GM18526 (cell line): Measurements from ENCODE around the gene ERG.

Experiments used
- POLR2A ChIP-seq: IDR thresholded peaks from 3 replicates; pipeline ENCODE4 v1.6.1; 2011; ENCODE audit not compliant: insufficient read length; ENCODE audit errors: extremely low read depth

The ERG gene

DNA sequence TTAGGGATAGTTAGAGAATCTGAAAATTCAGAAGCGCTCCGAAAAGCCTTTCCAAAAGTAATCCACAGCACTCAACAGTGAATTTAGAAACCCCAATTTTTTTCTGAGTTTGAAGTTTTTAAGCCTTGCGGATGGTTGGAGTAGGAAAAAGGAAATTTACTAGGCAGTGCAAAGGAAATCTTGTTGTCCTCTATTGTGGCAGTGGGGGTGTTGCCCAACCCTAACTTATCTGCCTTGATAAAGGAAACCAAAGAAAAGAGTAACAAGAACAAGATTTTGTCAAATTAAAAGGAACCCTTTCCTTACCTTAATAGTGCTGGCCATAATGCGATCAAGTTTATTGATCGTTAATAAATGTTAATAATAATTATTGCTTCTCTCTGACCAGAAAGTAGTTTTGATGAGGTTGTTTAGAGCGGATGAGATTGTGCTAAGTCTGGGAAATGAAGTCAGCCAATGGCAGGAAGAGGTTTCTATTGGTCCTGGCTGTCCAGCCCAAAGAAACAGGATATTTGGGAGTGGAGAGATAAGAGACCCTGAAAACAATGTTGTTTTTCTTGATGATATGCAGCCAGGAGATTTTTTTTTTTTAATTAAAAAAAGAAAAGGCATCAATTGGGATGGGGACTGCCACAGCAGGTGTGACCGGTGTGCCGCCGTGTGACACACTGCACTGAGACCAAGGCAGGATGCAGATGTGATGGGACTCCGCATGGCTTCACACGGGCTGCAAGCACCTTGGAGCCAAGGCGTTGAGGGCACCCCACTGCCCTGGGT lies at the start of gene ERG:
Gene ERG, minus strand, starts transcription at position 421 of the 777 bp plus-strand sequence. Its CDS starts 97 bp downstream, at position 324.
- no peak for TF ChIP-seq POLR2A

DNA sequence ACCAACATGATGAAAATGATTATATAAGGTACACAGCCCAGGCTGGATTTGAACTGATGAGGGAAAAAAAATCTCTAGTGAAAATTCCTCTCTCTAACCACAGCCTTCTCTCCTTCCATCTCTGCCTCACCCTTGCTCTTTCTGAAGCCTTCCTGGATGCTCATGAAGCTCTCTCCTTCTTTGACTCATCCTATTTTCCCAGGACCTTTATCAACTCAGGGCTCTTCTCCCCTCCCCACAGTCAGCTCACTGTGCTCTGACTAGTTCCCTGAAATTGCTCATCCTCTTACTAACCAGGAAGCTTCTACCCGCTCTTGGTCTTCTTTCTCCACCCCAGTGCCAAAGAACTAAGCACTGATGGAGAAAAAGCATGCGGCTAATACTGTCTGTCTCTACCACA lies 46.4 kb upstream of the ERG start:
- no peak for TF ChIP-seq POLR2A

GRCh38 chr21:38542263-38542662 lies 44.0 kb upstream of the ERG start:
- no peak for TF ChIP-seq POLR2A

- no peak for TF ChIP-seq POLR2A
These were observed 40.1 kb upstream of the ERG start for GRCh38 chr21:38538353-38538752.

- no peak for TF ChIP-seq POLR2A
These were observed 36.3 kb upstream of the ERG start for GRCh38 chr21:38534591-38534990.

GRCh38 chr21:38533887-38534286 lies 35.6 kb upstream of the ERG start:
- TF ChIP-seq POLR2A = no peak

DNA sequence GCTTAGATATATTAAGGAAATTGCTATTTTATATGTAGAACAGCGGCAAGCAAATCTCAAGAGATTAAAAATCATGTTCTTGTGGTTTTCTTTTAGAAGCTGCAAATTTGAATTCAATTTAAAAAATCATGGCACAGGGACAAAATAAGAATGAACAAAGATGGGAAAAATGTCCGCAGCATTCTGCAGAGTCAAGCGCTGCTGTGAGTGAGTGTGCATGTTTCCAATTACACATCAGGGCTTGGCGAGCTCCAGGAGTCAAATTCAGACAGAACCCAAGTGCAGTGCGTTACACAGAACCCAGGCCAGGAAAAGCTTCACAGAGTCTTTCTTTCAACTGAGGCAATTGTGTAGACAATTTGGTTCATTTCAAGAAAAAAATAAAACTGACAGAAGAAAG lies 33.3 kb upstream of the ERG start:
- no peak for TF ChIP-seq POLR2A

- no peak for TF ChIP-seq POLR2A
These were observed 32.8 kb upstream of the ERG start for GRCh38 chr21:38531039-38531541.

GRCh38 chr21:38527737-38528136 lies 29.5 kb upstream of the ERG start:
- no peak for TF ChIP-seq POLR2A

DNA sequence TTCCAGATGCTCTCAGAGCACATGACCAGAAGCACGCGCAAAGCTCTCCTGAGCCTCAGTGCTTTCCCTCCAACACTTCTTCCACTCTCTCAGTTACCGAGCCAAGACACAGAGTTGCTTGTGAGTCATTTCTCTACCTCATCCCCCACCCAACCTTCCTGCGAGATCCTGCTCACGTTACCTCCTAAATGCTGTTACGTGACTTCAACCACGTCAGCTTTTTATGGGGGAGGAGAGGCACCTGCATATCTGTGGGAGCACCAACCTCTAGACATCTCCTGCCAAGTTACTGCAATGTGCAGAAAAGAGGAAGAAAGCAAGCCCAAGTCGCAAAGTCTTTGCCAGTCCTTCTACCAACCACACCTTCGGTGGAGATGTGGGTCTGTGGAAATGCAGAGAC lies 27.2 kb upstream of the ERG start:
- TF ChIP-seq POLR2A = no peak

GRCh38 chr21:38524168-38525153 lies 26.2 kb upstream of the ERG start:
- no peak for TF ChIP-seq POLR2A

- TF ChIP-seq POLR2A = no peak
These were observed 22.2 kb upstream of the ERG start for GRCh38 chr21:38520511-38520910.

- no peak for TF ChIP-seq POLR2A
These were observed 13.5 kb upstream of the ERG start for GRCh38 chr21:38511662-38512243.

- no peak for TF ChIP-seq POLR2A
These were observed 12.9 kb upstream of the ERG start for GRCh38 chr21:38511198-38511597.

- no peak for TF ChIP-seq POLR2A
These were observed 9.2 kb upstream of the ERG start for GRCh38 chr21:38507374-38507942.
